GM12892 (cell line): ENCODE measurements around the gene DELE1.

ENCODE experiments used
- POLR2A ChIP-seq: IDR thresholded peaks from 2 replicates; pipeline ENCODE4 v1.6.1; 2011; ENCODE audit warnings: low read depth, low read length, control low read depth
- POLR2AphosphoS5 ChIP-seq: IDR thresholded peaks from 2 replicates; pipeline ENCODE4 v1.6.1; 2011; ENCODE audit warnings: low read depth, low read length, control low read depth

- TF ChIP-seq POLR2AphosphoS5: no peak
- no peak for TF ChIP-seq POLR2A
Observed at GRCh38 chr5:141915881-141916336, 7.8 kb upstream of the DELE1 start.
